ENCODE data around the gene TRA2A. TPM values are rescaled to one million over a fixed set of nuclear protein-coding genes. Genes with fewer than 3 reads are reported as not detected.
"Not testable (repeated sequence)": the region's sequence is repeated elsewhere in the genome, so short reads cannot be mapped to it uniquely, and the experiment has no call there.

The TRA2A gene
- 125 TPM for polyA plus RNA-seq (ENCODE audit: insufficient read length)

DNA sequence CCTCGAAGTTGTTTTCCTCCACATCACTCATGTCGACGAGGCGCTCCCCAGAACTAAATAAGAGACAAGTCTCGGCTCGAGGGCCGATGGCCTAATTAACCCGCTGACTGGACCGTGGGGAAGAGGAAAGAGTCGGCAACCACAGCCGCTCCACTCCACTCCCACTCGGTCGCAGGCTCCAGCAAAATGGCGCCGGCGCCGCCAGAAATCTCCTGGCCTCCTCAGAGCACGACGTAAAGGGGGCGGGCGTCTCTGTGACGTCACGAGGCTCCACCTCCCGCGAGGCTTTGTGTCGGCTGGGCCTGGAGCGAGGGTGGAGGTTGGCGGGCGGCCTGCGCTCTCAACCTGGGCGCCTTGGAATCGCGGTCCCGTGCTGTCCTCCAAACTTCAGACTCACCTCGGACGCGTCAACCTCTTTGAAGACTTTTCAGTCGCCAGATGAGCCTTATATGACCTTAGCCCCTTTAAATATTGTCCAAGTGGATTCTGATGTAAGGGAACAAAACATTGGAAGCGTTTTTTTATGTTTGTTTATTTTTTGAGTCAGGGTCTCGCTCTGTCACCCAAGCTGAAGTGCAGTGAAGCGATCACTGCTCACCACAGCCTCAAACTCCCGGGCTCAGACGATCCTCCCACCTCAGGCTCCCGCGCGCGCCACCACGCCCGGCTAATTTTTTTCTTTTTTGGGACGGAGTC is at the start of gene TRA2A:
TSS of gene TRA2A (minus strand) at position 188 of the 696 bp plus-strand sequence. CDS start at position 31, 157 bp downstream.
- DNase-seq (ENCODE audit: low read depth) = peak; percentile 87

- peak; percentile 40 for DNase-seq (ENCODE audit: low read depth)
Observed at GRCh38 chr7:23570592-23571200, 38.9 kb upstream of the TRA2A start.

GRCh38 chr7:23558303-23558702 is 26.5 kb upstream of the TRA2A start:
- DNase-seq (ENCODE audit: low read depth) = no peak

DNA sequence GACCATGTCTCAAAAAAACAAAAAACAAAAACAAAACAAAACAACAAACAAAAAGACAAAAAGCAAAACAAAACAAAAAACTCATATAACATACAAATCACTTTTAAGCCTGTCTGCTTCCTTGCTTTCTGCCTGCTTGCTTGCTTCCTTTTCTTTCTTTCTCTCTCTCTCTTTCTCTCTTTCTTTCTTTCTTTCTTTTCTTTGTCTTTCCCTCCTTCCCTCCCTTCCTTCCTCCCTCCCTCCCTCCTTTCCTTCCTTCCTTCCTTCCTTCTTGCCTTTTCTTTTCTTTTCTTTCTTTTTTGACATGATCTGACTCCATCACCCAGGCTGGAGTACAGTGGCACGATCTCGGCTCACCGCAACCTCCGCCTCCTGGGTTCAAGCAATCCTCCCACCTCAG is 15.9 kb upstream of the TRA2A start:
- DNase-seq (ENCODE audit: low read depth) = no peak

DNA sequence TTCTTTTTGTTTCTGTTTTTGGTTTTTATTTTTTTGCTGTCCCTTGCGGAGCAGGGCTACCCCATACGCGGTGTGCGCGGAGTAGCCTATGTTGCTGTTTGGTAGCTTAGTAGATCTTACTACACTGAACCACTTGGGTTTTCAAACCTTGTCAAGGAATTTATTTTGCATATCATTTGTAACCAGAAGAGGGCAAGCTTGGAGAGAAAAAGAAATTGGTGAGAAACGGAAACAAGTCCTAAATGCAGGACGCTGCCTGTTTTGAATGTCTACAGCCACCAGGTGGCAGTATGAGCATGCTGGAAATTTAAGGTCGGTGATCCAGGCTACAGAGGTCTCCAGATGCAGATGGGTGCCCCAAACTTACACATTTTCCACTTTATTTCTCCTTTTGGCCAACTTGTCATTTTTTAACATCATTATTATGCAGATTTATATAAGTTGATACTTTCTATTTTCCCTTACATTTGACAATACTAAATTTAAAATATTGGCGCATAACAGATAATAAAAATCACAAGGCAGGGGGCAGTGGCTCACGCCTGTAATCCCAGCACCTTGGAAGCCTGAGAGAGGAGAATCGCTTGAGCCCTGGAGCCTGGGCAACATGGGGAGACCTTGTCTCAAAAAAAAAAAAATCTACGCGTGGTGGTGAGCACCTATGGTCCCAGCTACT is 15.3 kb upstream of the TRA2A start:
- peak; percentile 90 for DNase-seq (ENCODE audit: low read depth)

DNA sequence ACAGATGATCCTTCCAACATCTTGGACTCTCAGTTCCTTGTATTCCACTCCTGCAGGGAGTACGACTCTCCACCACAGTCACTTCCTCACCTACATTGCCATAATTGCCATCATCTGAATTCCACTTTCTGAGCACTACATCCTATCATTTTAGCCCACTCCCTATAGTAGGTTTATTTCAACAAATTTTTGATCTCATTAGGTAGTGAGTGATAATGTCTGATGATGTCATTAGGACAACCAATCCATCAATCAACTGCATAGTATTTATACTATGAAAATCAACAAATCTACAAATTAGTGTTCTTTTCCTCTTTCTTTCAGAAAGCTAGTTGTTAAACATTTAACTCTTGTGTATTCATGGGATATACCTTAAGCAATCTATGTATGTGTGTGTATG is 13.7 kb upstream of the TRA2A start:
- no peak for DNase-seq (ENCODE audit: low read depth)

GRCh38 chr7:23544913-23545354 is 13.2 kb upstream of the TRA2A start:
- peak; percentile 2 for DNase-seq (ENCODE audit: low read depth)

GRCh38 chr7:23542752-23543151 is 11.0 kb upstream of the TRA2A start:
- DNase-seq (ENCODE audit: low read depth) = no peak

GRCh38 chr7:23539494-23539907 is 7.7 kb upstream of the TRA2A start:
- DNase-seq (ENCODE audit: low read depth) = no peak

GRCh38 chr7:23538301-23538700 is 6.5 kb upstream of the TRA2A start:
- DNase-seq (ENCODE audit: low read depth) = no peak

DNA sequence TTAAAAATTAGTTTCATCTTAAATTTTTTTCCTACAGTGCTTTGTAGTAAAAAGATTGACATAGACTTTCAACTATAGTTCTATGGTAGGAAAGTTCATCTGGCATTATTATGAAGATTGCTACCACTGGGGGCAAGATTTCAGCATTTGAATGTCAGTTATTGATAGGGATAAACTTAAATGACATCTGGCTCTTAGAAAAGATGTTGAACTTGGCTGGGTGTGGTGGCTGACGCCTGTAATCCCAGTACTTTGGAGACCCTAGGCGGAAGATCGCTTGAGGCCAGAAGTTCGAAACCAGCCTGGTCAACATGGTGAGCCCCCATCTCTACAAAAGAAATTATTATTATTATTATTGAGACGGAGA is 1.4 kb upstream of the TRA2A start:
- DNase-seq (ENCODE audit: low read depth) = no peak

GRCh38 chr7:23532490-23533237 is 883 bp upstream of the TRA2A start:
- no peak for DNase-seq (ENCODE audit: low read depth)

DNA sequence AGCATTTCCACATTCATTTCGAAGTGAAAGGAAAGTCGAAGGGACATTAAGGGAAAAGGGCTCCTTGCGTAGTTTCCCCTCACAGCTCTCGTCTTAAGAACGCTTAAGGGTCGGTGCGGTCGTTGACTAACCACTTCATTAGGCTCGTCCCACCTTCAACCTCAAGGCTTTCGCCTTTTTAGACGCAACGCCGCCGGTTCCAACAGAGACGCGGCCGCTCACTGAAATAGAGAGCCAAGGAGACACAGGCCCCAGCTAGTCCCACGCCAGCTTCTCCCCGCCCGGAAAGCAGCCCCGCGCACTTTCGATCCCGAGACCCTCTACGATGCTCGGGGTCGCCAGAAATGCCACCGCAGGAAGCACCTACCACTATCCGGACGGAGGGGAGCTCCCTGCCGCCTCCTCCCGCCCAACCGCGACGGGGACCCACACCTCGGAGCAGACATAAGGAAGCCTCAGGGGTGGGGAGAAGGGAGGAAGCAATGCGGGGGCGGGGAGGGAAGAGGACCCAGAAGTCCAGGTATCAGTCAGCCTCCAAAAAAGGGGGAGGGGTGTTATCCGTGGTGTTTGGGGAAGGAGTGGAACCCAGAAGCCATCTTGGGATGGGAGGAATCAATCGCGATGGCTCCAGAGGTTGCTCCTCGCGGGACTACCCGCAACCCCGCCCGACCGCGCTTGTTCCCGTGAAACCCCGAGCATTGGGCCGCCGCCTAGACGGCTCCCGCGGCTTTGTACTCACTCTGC is 559 bp downstream of the TRA2A start:
- peak; percentile 38 for DNase-seq (ENCODE audit: low read depth)

DNA sequence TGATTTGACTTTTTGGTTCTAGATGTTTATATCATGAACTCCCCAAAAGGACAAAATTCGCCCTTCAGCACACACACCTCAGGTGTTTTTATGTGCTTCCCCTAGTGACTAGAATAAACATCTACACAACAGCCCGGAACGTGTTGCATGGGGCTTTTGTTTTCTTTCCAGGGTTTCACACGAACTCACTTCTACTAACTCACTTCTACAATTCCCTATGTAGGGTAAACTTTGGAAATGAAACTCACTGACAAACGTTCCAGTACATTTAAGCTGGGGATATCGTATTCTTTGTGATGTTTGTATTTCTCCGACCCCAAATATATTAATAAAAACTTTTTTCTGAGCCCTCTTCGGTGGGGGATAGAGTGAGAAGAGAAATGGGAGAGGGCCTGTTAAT is 1.4 kb downstream of the TRA2A start:
- DNase-seq (ENCODE audit: low read depth) = peak; percentile 38

DNA sequence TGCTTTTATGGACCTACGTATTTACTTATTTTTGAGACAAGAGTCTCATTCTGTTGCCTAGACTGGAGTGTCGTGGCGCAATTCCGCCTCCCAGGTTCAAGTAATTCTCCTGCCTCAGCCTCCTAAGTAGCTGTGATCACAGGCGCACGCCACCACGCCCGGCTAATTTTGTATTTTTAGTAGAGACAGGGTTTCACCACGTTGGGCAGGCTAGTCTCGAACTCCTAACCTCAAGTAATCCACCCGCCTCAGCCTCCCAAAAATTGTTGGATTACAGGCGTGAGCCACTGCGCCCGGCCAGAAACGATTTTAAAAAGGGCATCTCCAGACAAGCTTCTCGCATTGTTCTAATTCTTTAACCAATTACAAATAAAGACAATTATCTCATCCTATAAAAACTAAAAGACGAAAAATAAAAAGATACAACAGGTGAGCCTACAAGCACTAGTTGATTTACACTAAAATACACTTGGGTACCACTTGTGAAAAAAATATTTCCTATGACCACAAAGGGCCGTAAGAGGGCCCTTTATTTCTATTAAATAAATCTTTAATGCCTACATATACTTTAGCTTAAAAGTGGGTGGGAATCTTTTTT is 2.4 kb downstream of the TRA2A start:
- DNase-seq (ENCODE audit: low read depth) = no peak

GRCh38 chr7:23525611-23526010 is 6.2 kb downstream of the TRA2A start:
- DNase-seq (ENCODE audit: low read depth) = not testable (repeated sequence)

DNA sequence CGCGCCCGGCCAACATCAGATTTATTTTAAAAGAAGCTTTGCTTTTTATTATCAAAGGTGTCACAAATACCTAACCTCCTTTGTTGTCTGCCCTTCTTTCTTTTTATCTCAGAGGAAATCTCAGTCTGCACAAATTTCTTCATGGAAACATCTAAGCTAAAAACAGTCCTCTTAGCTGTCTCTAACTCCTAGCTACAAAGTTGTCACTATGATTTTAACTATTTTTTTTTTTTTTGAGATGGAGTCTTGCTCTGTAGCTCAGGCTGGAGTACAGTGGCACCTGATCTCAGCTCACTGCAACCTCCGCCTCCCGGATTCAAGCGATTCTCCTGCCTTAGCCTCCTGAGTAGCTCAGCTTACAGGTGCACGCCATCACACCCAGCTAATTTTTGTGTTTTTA is 7.3 kb downstream of the TRA2A start:
- no peak for DNase-seq (ENCODE audit: low read depth)

DNA sequence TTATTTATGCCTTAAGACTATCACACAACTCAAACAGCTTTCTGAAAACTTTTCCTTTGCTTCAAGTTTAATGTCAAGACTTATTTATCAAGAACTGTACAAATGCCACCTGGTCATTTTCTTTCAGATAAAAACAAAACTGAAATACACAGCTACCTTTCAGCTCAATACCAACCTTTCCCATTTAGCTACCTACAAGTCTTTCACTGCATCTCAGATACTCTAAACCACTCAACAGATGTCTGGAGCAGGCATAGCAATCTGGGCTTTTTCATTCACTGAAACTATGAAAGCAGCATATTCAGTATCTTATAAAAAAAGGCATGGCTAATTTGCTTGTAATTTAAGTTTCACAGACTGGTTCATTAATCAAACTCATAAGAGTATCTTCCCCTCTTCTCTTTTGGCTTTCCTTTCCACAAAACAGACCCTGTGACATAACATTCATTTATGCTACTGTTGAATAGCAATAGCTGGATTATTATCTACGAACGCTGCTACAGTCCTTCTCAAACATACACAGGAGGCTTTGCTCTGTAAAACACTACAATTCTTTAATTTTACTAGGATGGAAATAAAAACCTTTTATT is 8.2 kb downstream of the TRA2A start:
- no peak for DNase-seq (ENCODE audit: low read depth)

GRCh38 chr7:23520582-23520981 is 11.2 kb downstream of the TRA2A start:
- no peak for DNase-seq (ENCODE audit: low read depth)

DNA sequence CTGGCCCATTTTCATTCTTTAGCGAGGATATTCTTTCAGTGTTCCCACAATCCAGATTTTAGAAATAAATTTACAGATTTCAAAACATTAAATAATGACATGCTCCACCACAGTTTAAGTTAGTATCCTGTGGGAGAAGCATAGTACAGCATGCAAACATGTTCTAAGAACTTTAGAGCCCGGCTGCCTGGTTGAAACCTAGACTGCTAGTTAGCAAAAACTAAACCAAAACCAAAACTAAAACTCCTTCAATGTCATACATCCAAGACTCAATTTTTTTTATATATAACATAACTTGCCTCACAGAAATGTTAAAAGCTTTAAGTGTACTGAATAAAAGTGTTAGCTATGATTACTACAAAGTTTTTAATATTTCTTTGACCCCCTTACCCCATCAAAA is 17.0 kb downstream of the TRA2A start:
- DNase-seq (ENCODE audit: low read depth) = no peak

- DNase-seq (ENCODE audit: low read depth) = not testable (repeated sequence)
Observed at GRCh38 chr7:23513746-23514145, 18.0 kb downstream of the TRA2A start.

Measured in forelimb muscle (tissue), 1 donor.